Upper lobe of left lung (tissue), 6 donors: ENCODE results near the gene VEPH1. TPM values are rescaled to one million over a fixed set of nuclear protein-coding genes. Genes with fewer than 3 reads are reported as not detected.

Experiments used
- ATAC-seq, 2 donors: fragments of 200-7000 bp; cut with Tn5 transposase; one replicate each; pipeline ENCODE4 v1.9.1; 2022; ENCODE audit warnings: mild to moderate bottlenecking in 2 of 2, moderate library complexity in 2 of 2; ENCODE audit not compliant: low FRiP score in 2 of 2
- DNase-seq, 2 donors: peaks; one replicate each; pipeline ENCODE4 v3.0.0-alpha.2; 2019 to 2020
- H3K27ac ChIP-seq, 4 donors: fragments of 200-600 bp; sonication (generic); one replicate each; pipeline ENCODE4 v1.5.1; 2016 to 2019
- H3K27me3 ChIP-seq, 4 donors: fragments of 200-600 bp; sonication (generic); one replicate each; pipeline ENCODE4 v1.5.1; 2017 to 2019
- H3K36me3 ChIP-seq, 4 donors: fragments of 200-600 bp; sonication (generic); one replicate each; pipeline ENCODE4 v1.5.1; 2016 to 2019
- H3K4me1 ChIP-seq, 4 donors: fragments of 200-600 bp; sonication (generic); one replicate each; pipeline ENCODE4 v1.5.1; 2018 to 2019
- H3K4me3 ChIP-seq, 4 donors: fragments of 200-600 bp; sonication (generic); one replicate each; pipeline ENCODE4 v1.5.1; 2017 to 2019; ENCODE audit warnings: mild to moderate bottlenecking in 2 of 4, moderate library complexity in 1 of 4
- H3K9me3 ChIP-seq, 4 donors: fragments of 200-600 bp; sonication (generic); one replicate each; pipeline ENCODE4 v1.5.1; 2018 to 2019
- EP300 ChIP-seq, 4 donors: sonication (generic); formaldehyde crosslinking; IDR thresholded peaks; one replicate each; pipeline ENCODE4 v1.5.1; 2017; ENCODE audit warnings: antibody characterized with exemption in 4 of 4, control low read depth in 2 of 4
- POLR2A ChIP-seq, 4 donors: fragments of 450-650 bp; IDR thresholded peaks; one replicate each; pipeline ENCODE4 v1.5.1; 2016 to 2017; ENCODE audit warnings: antibody characterized with exemption in 4 of 4, mild to moderate bottlenecking in 2 of 4
- POLR2AphosphoS5 ChIP-seq, 2 donors: sonication (generic); formaldehyde crosslinking; IDR thresholded peaks; one replicate each; pipeline ENCODE4 v1.5.1; 2017; ENCODE audit warnings: antibody characterized with exemption in 2 of 2
- WGBS, 2 donors: methylation state at CpG; one replicate each; pipeline ENCODE4 v1.1.5; 2017 to 2018; 5-methylcytosine and 5-hydroxymethylcytosine counted together
- total RNA-seq, 6 donors: library from RNA; depleted of rRNA in 4 of 6; stranded (reverse); fragments of >200 nt in 4 of 6; gene quantifications; one replicate each; pipeline versions ENCODE4 v1.1.0 to v1.2.1, GENCODE V29; 2016 to 2021
- TF ChIP-seq, protein P1 (sequence below), 6 experiments: fragments of 450-650 bp in 4 of 6; fragments of 200-600 bp in 2 of 6; sonication (generic) in 2 of 6; IDR thresholded peaks; one replicate each; pipeline ENCODE4 v1.5.1; 2016 to 2019; ENCODE audit warnings: antibody characterized with exemption in 6 of 6
- donor health status: DM: no; HTN: no; CAD: no; lungs with moderate emphysema.
- donor health status: DM: no; HTN: yes; CAD: no; lungs with severe emphysema.

Gene VEPH1
- total RNA-seq, 6 donors from 2014 or later: 78.6 to 229 (median 178) TPM

DNA sequence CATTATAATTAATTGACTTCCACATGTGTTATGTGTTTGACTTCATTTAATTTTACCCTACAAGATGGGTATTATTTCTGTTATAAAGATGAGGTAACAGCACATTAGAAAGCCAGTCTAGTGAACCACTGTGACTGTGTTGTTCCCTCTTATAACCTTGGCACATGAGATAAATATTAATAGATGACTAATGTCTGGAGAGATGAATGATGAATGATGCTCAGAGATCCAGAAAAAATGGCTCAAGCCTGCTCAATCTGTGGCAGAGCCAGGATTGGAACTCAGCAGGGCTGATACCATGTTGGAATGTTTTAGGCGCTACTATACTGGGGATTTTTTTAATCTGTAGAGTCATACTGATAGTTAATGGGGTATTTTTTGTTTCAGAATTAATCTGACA lies 185.3 kb downstream of the VEPH1 start:
- ATAC-seq: no peak

DNA sequence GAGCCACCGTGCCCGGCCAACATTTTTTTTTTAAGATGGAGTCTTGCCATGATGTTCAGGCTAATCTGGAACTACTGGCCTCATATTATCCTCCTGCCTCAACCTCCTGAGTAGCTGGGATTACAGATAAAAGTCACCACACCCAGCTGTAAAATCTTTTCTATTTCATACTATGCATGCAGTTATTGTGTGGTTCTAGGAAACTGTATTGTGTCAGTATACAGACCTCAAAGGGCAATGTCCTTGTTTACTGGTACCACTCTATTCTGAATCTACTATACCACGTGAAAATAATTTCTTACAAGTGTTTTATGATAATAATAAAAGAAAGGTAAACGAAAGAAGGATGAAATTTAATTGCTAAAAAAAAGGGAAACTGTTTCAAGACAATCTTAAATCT lies 190.0 kb downstream of the VEPH1 start:
- Histone ChIP-seq H3K4me1 (no peaks in the 10 kb centered on the region), H3K36me3 (no peaks in the 10 kb centered on the region), H3K27ac (no peak overlapping the region), H3K9me3 (no peaks in the 10 kb centered on the region), H3K27me3 (no peaks in the 10 kb centered on the region), H3K4me3 (no peak overlapping the region)
- WGBS, 2 donors: 92 to 96% methylated on average over 4 of the region's 4 CpGs
- DNase-seq (no peak), ATAC-seq (no peak)
- TF ChIP-seq POLR2A (IDR thresholded peaks at IDR 0.05) (no peak), POLR2AphosphoS5 (IDR thresholded peaks at IDR 0.05) (no peak), EP300 (IDR thresholded peaks at IDR 0.05) (no peak)
- TF ChIP-seq, protein P1, sequence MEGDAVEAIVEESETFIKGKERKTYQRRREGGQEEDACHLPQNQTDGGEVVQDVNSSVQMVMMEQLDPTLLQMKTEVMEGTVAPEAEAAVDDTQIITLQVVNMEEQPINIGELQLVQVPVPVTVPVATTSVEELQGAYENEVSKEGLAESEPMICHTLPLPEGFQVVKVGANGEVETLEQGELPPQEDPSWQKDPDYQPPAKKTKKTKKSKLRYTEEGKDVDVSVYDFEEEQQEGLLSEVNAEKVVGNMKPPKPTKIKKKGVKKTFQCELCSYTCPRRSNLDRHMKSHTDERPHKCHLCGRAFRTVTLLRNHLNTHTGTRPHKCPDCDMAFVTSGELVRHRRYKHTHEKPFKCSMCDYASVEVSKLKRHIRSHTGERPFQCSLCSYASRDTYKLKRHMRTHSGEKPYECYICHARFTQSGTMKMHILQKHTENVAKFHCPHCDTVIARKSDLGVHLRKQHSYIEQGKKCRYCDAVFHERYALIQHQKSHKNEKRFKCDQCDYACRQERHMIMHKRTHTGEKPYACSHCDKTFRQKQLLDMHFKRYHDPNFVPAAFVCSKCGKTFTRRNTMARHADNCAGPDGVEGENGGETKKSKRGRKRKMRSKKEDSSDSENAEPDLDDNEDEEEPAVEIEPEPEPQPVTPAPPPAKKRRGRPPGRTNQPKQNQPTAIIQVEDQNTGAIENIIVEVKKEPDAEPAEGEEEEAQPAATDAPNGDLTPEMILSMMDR (IDR thresholded peaks at IDR 0.05): no peak

More for the DNA sequence above, 185.3 kb downstream of the VEPH1 start:
- Histone ChIP-seq H3K4me3 (no peak overlapping the region), H3K36me3 (no peaks in the 10 kb centered on the region), H3K4me1 (no peaks in the 10 kb centered on the region), H3K9me3 (no peaks in the 10 kb centered on the region), H3K27me3 (no peaks in the 10 kb centered on the region), H3K27ac (no peak overlapping the region)
- DNase-seq: no peak
- TF ChIP-seq, protein P1 (IDR thresholded peaks at IDR 0.05): no peak
- TF ChIP-seq EP300 (IDR thresholded peaks at IDR 0.05): no peak
- no peak for TF ChIP-seq POLR2A (IDR thresholded peaks at IDR 0.05)
- TF ChIP-seq POLR2AphosphoS5 (IDR thresholded peaks at IDR 0.05): no peak
- WGBS, 2 donors: 79 to 100% methylated on average over 1 of the region's 1 CpG

DNA sequence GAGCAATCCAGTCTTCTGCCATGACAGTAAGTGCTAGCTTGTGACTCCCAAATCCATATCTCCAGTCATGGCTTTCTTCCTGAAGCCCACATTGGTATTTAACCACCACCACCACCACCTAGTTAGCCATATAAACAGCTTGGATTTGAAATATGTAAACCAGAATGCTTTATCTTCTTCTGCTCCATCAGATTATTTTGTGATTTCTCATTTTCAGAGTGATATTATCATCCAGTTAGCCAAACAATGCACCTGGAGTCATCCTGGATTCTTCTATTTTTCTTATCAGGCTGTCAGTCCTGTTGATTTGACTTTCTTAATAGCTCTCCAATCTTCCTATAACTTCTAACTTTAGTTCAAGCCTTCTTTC lies 190.9 kb downstream of the VEPH1 start:
- Histone ChIP-seq H3K9me3 (no peaks in the 10 kb centered on the region), H3K4me3 (no peak overlapping the region), H3K27ac (no peak overlapping the region), H3K36me3 (no peaks in the 10 kb centered on the region), H3K4me1 (no peaks in the 10 kb centered on the region), H3K27me3 (no peaks in the 10 kb centered on the region)
- TF ChIP-seq EP300 (IDR thresholded peaks at IDR 0.05) (no peak), POLR2AphosphoS5 (IDR thresholded peaks at IDR 0.05) (no peak), POLR2A (IDR thresholded peaks at IDR 0.05) (no peak)
- TF ChIP-seq, protein P1 (IDR thresholded peaks at IDR 0.05): no peak
- no peak for ATAC-seq
- DNase-seq: no peak

DNA sequence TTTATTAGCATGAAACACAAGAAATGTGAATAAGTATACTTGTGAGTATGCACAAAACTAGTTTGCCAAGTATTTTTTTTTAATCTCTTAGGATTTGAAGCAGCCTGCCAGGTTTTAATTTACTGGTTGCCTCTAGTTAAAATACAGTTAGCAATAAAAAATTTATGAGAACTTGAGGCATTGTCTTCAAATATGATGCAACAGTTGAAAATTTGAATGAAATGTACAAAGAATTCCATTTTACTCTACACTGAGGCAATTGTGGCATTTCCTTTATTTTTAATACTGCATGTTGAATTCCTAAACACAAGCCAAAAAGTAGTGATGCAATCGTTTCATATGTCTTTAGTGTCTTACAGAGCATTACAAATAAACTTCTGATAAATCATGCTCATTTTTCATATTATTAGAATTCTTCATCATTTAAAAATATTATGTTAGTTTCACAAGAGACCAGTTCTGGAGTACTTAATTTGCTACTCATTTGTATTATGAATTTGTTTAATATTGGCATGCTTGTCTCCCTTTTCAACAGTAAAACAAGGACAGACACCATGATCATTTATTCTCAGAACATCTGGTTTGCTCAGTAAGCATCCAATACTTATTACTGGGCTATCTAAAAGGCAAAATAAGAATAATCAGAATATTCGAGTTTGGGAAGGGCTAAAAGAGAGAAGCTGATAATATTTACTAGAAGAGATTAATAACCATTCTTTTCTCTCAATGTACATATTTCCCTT lies 191.4 kb downstream of the VEPH1 start:
- DNase-seq: no peak
- no peak overlapping the region for H3K4me3 ChIP-seq
- no peaks in the 10 kb centered on the region for H3K36me3 ChIP-seq
- TF ChIP-seq POLR2A (IDR thresholded peaks at IDR 0.05): no peak
- H3K4me1 ChIP-seq: no peaks in the 10 kb centered on the region
- ATAC-seq: peak in 1 of 2 donors; percentile 75
- H3K9me3 ChIP-seq: no peaks in the 10 kb centered on the region
- H3K27ac ChIP-seq: no peak overlapping the region
- no peaks in the 10 kb centered on the region for H3K27me3 ChIP-seq
- 59 to 83% methylated on average over 2 of the region's 2 CpGs for WGBS, 2 donors

DNA sequence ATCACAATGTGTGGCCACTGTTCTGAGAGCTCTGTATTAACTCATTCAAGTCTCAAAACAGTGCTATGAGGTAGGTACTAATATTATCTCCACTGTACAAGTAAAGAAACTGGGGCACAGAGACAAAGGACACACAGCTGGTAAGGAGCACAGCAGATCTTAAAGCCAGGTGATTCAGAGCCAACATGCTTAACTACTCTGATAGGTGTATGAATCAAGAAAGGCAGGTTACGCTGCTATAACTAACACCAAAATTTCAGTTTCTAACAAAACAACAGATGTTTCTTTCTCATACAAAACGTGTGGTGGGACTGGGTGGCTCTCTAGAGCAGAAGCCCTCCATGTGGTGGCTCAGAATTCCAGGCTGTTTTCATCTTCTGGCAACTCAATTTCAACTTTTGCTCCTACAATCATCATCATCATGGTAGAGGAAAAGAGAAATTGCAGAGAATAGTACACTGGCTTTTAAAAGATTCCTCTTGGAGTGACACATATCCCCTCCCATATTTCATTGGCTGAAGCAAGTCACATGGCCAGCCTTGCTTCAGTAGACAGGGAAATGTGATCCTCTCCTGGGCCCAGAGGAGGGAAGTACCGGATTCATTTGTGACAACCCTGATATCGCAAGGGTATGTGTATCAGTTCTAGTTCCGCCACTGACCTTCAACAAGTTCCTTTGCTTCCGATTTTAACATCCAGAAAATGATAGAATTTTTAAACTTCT lies 192.7 kb downstream of the VEPH1 start:
- ATAC-seq (no peak), DNase-seq (no peak)
- Histone ChIP-seq H3K4me3 (no peak overlapping the region), H3K9me3 (no peaks in the 10 kb centered on the region), H3K27me3 (no peaks in the 10 kb centered on the region), H3K36me3 (no peaks in the 10 kb centered on the region), H3K4me1 (no peaks in the 10 kb centered on the region), H3K27ac (no peak overlapping the region)
- 84% methylated on average over 6 of the region's 6 CpGs for WGBS, 2 donors
- TF ChIP-seq POLR2AphosphoS5 (IDR thresholded peaks at IDR 0.05) (no peak), EP300 (IDR thresholded peaks at IDR 0.05) (no peak), POLR2A (IDR thresholded peaks at IDR 0.05) (no peak)
- TF ChIP-seq, protein P1 (IDR thresholded peaks at IDR 0.05): no peak
